GM18907 (cell line): Measurements from ENCODE around the gene SNTG2.

ENCODE experiments used
- ATAC-seq: cut with Tn5 transposase; IDR thresholded peaks from one replicate; pipeline ENCODE4 v1.9.1; 2021; ENCODE audit warnings: mild to moderate bottlenecking, moderate library complexity; ENCODE audit not compliant: unreplicated experiment

SNTG2 gene

GRCh38 chr2:1306014-1306686 lies 355.5 kb downstream of the SNTG2 start:
- no peak for ATAC-seq

DNA sequence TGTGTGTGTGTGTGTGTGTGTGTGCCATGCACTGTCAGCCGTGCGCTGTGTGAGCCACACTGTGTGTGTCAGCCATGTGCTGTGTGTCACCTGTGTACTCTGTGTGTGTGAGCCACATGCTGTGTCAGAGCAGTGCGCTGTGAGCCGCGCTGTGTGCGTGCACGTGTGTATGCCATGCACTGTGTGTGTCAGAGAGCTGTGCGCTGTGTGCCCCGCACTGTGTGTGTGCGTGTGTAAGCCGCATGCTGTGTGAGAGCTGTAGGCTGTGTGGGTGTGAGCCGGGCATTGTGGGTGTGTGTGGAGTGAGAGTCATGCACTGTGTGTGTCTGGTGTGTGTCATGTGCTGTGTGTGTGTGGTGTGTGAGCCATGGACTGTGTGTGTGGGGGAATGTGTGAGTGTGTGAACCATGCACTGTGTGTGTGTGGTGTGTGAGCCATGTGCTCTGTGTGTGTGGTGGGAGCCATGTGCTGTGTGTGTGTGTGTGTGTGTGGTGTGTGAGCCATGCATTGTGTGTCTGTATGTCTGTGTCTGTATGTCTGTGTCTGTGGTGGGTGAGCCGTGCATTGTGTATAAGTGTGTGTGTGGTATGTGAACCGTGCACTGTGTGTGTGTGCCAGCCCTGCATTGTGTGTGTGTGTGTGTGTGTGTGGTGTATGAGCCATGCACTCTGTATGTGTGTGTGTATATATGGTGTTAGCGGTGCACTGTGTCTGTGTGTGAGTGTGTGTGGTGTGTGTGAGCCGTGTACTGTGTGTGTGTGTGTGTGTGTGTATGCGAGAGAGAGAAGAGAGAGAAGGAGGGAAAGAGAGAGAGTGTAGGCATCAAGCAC lies 356.3 kb downstream of the SNTG2 start:
- ATAC-seq = no peak

DNA sequence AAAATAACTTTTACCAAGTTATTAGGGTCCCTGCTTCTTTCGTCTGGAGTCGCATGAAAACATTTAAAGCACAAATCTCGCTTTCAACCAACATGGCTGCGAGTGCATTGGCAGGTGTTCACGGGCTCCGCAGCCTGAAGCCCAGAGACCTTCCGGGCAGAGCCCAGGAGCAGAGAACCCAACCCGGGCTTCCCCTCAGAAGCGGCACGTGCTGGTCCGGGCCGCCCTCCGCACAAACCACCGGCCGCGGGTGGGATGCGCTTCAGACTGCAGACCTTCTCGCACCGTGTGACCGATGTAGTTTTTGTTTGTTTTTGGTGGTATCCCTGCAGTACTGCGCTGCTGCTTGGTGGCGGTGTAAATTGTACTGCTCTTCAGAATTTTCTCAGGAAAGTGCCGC lies 357.0 kb downstream of the SNTG2 start:
- ATAC-seq = no peak

- no peak for ATAC-seq
These were observed 358.0 kb downstream of the SNTG2 start for GRCh38 chr2:1308678-1309077.

GRCh38 chr2:1309507-1309906 lies 358.9 kb downstream of the SNTG2 start:
- no peak for ATAC-seq

DNA sequence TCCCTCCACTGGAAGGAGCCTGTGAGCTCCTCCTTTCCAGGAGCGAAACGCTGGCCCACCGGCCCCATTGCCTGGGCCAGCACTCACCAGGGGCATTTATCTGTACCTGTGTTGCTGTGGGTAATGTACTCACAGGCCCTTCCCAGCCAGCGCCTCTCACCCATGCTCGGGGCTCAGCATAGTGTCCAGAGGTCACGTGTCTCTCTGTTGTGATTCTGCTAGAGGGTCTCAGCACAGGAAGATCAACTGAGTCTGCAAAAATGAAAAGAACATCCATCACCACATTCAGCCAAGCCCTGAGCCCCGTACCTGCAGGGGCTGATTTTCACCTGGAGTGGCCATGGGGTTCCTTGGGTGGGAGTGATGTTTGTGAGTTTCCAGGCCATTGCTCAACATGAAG lies 359.6 kb downstream of the SNTG2 start:
- ATAC-seq = no peak

DNA sequence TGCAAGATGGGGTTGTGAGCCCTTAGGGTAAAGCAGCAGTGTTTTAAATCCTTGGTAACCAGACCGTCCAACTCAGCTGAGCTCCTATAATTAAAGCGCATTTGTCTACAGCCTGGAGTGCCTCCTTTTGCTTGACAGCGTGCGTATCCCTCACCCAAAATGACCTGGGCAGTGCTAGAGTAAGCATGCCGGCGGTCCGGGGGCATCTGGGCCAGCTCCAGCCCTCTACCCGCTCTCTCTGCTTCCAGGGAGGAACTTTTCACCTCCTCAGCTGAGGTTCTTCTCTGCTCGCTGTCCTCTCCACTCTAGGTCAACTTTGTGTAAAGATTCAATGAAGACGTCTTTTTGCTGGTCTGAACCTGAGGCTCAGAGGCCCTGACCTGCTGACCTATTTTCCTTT lies 360.2 kb downstream of the SNTG2 start:
- no peak for ATAC-seq

DNA sequence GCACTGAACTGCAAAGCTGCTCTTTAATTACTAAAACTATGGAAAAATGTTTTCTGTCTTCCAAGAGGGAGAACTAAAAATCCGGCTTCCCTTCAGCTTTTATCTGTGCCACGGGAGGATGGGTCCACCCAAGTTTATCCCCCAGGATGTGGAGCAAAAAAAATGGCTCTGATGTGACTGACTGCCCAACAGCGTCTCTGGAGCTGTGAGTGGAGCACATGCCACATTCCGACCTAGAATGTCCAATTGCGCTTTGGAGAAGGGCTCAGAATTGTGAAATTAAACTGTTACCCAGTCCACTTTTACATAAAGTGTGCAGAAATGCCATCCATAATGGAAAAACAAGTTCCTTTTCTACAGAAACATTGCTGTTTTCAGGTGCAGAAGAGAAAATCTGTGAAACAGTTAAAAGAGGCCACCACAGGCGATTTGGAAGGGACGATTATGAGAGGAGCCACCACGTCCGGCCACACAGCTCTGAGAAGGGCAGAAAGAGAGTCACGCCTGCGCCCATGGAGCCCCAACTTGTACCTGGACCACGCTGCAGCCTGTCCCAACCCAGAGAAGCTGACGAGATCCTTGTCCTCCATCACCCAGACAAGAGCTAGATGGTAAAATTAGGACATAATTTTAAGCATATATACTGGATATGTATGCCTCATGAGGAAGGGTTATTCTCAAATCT lies 362.7 kb downstream of the SNTG2 start:
- no peak for ATAC-seq

GRCh38 chr2:1314254-1314653 lies 363.6 kb downstream of the SNTG2 start:
- ATAC-seq = no peak

DNA sequence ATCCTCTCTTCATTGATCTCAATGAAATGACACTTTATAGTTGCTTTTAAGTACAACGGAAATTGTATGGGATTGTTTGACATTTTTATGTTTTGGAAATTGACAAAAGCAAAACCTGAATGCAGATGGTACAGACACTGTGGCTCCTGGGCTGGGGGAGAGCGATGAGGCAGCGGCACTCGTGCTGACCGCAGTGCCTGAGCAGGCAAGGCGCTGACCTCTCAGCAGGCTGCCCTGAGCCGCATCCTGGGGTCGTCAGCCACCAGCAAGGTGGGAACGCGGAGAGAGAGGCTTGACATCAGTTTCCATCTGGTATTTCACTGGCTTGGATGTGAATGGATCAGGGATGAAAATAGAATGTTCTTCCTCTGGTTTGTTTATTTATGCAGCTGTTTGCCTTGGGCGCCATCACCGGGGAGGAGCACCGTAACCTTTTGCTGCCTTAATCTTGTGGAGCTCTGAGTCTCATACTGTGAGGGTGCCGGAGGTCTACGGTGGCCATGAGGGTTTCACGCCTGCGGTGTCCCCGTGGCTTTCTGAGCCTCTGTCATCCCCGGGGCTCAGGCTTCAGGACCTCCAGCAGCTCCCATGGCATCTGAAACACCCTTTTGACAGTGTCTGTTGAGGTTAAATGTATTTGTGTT lies 367.8 kb downstream of the SNTG2 start:
- no peak for ATAC-seq

- no peak for ATAC-seq
These were observed 368.7 kb downstream of the SNTG2 start for GRCh38 chr2:1319393-1319792.

- no peak for ATAC-seq
These were observed 370.7 kb downstream of the SNTG2 start for GRCh38 chr2:1321321-1321720.

GRCh38 chr2:1324884-1325283 lies 374.2 kb downstream of the SNTG2 start:
- no peak for ATAC-seq

GRCh38 chr2:1328684-1329083 lies 378.0 kb downstream of the SNTG2 start:
- no peak for ATAC-seq

GRCh38 chr2:1339388-1340140 lies 388.9 kb downstream of the SNTG2 start:
- ATAC-seq = no peak

DNA sequence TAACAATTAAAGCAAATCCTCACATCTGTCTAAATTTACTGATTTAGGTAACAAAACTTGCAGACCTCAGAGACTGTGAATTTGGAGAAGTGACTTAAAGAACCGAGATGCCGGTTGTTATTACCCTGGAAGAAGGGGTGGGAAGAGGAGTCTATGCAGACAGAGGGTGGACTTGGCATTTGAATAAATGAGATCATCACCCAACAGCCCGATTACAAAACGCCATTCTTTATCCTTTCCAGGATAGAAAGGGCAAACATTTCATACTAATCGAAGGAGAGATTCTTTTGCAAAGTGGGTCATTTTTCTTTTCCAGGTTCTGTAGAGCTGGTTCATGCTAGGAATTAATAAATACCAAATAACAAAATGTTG lies 389.5 kb downstream of the SNTG2 start:
- no peak for ATAC-seq

DNA sequence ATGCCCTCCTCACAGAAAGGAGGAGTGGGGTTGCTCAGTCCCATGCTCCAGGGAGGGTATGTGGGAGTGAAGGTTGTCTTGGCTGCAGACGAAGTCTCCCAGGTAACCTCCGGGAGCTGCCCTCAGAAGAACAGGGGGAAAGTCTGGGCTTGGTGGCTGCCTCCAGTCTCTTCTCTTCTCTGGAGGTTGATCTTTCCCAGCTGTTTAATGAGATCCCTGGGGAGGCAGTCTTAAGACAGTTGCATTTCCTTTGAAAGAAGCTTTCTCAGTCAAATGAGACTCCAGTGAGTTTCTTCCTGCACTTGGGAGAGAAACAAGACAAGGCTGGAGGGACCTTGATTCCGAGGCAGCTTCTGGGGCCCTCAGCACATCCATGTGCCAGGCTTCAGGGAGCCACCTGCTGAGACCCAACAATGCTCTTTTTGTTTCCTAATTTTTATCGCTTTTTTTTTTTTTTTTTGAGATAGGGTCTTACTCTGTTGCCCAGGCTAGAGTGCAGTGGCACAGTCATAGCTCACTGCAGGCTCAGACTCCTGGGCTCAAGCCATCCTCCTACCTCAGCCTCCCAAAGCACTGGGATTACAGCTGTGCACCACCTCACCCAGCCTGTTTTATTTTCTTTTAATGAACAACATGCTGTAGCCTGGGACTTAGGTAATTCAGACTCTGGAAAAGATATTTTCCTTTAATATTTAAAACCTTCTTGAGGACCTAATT lies 390.9 kb downstream of the SNTG2 start:
- ATAC-seq = no peak

- ATAC-seq = no peak
These were observed 398.1 kb downstream of the SNTG2 start for GRCh38 chr2:1348789-1349188.

GRCh38 chr2:1350111-1350510 lies 399.5 kb downstream of the SNTG2 start:
- ATAC-seq = no peak

- no peak for ATAC-seq
These were observed 402.5 kb downstream of the SNTG2 start for GRCh38 chr2:1353124-1353523.
